HepG2 (cell line): Measurements from ENCODE around the gene RAET1L.

Experiments
- CTCF ChIP-seq: sonication (generic); formaldehyde crosslinking; IDR thresholded peaks from 2 replicates; pipeline ENCODE4 v1.5.0; 2020; ENCODE audit warnings: mild to moderate bottlenecking, missing genetic modification reagents, moderate library complexity
- FOXA1 ChIP-seq, 2 experiments: fragments of 450-650 bp in 1 of 2; sonication (generic) in 1 of 2; formaldehyde crosslinking in 1 of 2; IDR thresholded peaks; 2 replicates each; pipeline versions ENCODE4 v1.4.0 to v1.6.1; 2016 to 2020; ENCODE audit warnings: missing genetic modification reagents in 1 of 2
- MEF2D ChIP-seq: sonication (generic); formaldehyde crosslinking; IDR thresholded peaks from 2 replicates; pipeline ENCODE4 v1.5.1; 2020; ENCODE audit warnings: mild to moderate bottlenecking, missing genetic modification reagents
- SETDB1 ChIP-seq: sonication (generic); formaldehyde crosslinking; IDR thresholded peaks from 2 replicates; pipeline ENCODE4 v1.5.1; 2020; ENCODE audit warnings: missing genetic modification reagents, mild to moderate bottlenecking, borderline replicate concordance
- ZNF253 ChIP-seq: sonication (generic); formaldehyde crosslinking; IDR thresholded peaks from 2 replicates; pipeline ENCODE4 v1.8.0; 2022; ENCODE audit warnings: mild to moderate bottlenecking, missing genetic modification reagents, borderline replicate concordance
- ZNF768 ChIP-seq: sonication (generic); formaldehyde crosslinking; IDR thresholded peaks from 2 replicates; pipeline ENCODE4 v1.4.0; 2020; ENCODE audit warnings: missing genetic modification reagents
- ZSCAN30 ChIP-seq: sonication (generic); formaldehyde crosslinking; IDR thresholded peaks from 2 replicates; pipeline ENCODE4 v1.5.0; 2020; ENCODE audit warnings: mild to moderate bottlenecking, missing genetic modification reagents

- TF ChIP-seq ZSCAN30 (CRISPR knock-in tag): no peak
- no peak for TF ChIP-seq ZNF768 (CRISPR knock-in tag)
- no peak for TF ChIP-seq FOXA1 (IDR thresholded peaks at IDR 0.05)
- TF ChIP-seq FOXA1 (CRISPR knock-in tag; IDR thresholded peaks at IDR 0.05): no peak
- TF ChIP-seq SETDB1 (CRISPR knock-in tag): no peak
- TF ChIP-seq ZNF253: no peak
- TF ChIP-seq MEF2D (CRISPR knock-in tag): no peak
- no peak for TF ChIP-seq CTCF (CRISPR knock-in tag)
These were observed 22.6 kb downstream of the RAET1L start for GRCh38 chr6:150002710-150003109.
